Trophoblast cell (in vitro differentiated cells and primary cell): ENCODE measurements around the gene SLC22A15. TPM values are rescaled to one million over a fixed set of nuclear protein-coding genes. Genes with fewer than 3 reads are reported as not detected.

ENCODE experiments used
- DNase-seq, 2 donors: peaks; one replicate each; pipeline ENCODE4 v3.0.0-alpha.2; 2016
- H2AFZ ChIP-seq: 2 replicates; pipeline ENCODE4 v1.6.1; 2013; ENCODE audit warnings: low read length, moderate library complexity, mild to moderate bottlenecking; ENCODE audit not compliant: insufficient read depth, poor library complexity
- H2AK5ac ChIP-seq: 2 replicates; pipeline ENCODE4 v1.6.1; 2013; ENCODE audit warnings: mild to moderate bottlenecking, low read length
- H2BK120ac ChIP-seq: 2 replicates; pipeline ENCODE4 v1.6.1; 2013; ENCODE audit warnings: low read length, mild to moderate bottlenecking, moderate library complexity; ENCODE audit not compliant: insufficient read depth, poor library complexity
- H2BK12ac ChIP-seq: 2 replicates; pipeline ENCODE4 v1.6.1; 2013; ENCODE audit warnings: mild to moderate bottlenecking, low read length, moderate library complexity
- H2BK5ac ChIP-seq: 2 replicates; pipeline ENCODE4 v1.6.1; 2013; ENCODE audit warnings: low read length, low read depth, moderate library complexity, mild to moderate bottlenecking; ENCODE audit not compliant: poor library complexity
- H3K14ac ChIP-seq: 2 replicates; pipeline ENCODE4 v1.6.1; 2013; ENCODE audit warnings: mild to moderate bottlenecking, low read length
- H3K18ac ChIP-seq: 2 replicates; pipeline ENCODE4 v1.6.1; 2013; ENCODE audit warnings: mild to moderate bottlenecking, low read length
- H3K23ac ChIP-seq: 2 replicates; pipeline ENCODE4 v1.6.1; 2013; ENCODE audit warnings: low read length
- H3K27ac ChIP-seq: 2 replicates; pipeline ENCODE4 v1.5.1; 2013; ENCODE audit warnings: low read depth, mild to moderate bottlenecking, inconsistent platforms, low read length, moderate library complexity
- H3K27me3 ChIP-seq: 2 replicates; pipeline ENCODE4 v1.6.1; 2013; ENCODE audit warnings: inconsistent platforms, mild to moderate bottlenecking, low read length, moderate library complexity; ENCODE audit not compliant: insufficient read depth
- H3K36me3 ChIP-seq, 2 experiments: 1 replicate in 1 of 2; 2 replicates in 1 of 2; pipeline ENCODE4 v1.6.1; 2013; ENCODE audit warnings: low read length in 2 of 2, mild to moderate bottlenecking in 2 of 2, moderate library complexity in 1 of 2; ENCODE audit not compliant: insufficient read depth in 2 of 2, control insufficient read depth in 1 of 2
- H3K4ac ChIP-seq: 2 replicates; pipeline ENCODE4 v1.6.1; 2013; ENCODE audit warnings: low read depth, mild to moderate bottlenecking, low read length, moderate library complexity
- H3K4me1 ChIP-seq, 2 experiments: 1 replicate in 1 of 2; 2 replicates in 1 of 2; pipeline ENCODE4 v1.6.1; 2013; ENCODE audit warnings: low read length in 2 of 2, mild to moderate bottlenecking in 2 of 2, moderate library complexity in 1 of 2; ENCODE audit not compliant: insufficient read depth in 2 of 2, control insufficient read depth in 1 of 2
- H3K4me2 ChIP-seq: 2 replicates; pipeline ENCODE4 v1.6.1; 2013; ENCODE audit warnings: inconsistent platforms, mild to moderate bottlenecking, low read length, moderate library complexity
- H3K4me3 ChIP-seq: 2 replicates; pipeline ENCODE4 v1.5.1; 2013; ENCODE audit warnings: mild to moderate bottlenecking, low read depth, low read length, inconsistent platforms
- H3K79me1 ChIP-seq: one replicate; pipeline ENCODE4 v1.6.1; 2013; ENCODE audit warnings: low read length
- H3K79me2 ChIP-seq: 2 replicates; pipeline ENCODE4 v1.6.1; 2013; ENCODE audit warnings: low read length, mild to moderate bottlenecking; ENCODE audit not compliant: control insufficient read depth, insufficient read depth, poor library complexity
- H3K9ac ChIP-seq: 2 replicates; pipeline ENCODE4 v1.6.1; 2013; ENCODE audit warnings: mild to moderate bottlenecking, low read length
- H3K9me3 ChIP-seq: 2 replicates; pipeline ENCODE4 v1.6.1; 2013; ENCODE audit warnings: low read depth, mild to moderate bottlenecking, control low read depth, inconsistent platforms, low read length; ENCODE audit not compliant: insufficient read depth
- H4K12ac ChIP-seq: 2 replicates; pipeline ENCODE4 v1.6.1; 2013; ENCODE audit warnings: low read depth, mild to moderate bottlenecking, low read length, moderate library complexity
- H4K8ac ChIP-seq: 2 replicates; pipeline ENCODE4 v1.6.1; 2013; ENCODE audit warnings: low read depth, mild to moderate bottlenecking, low read length, moderate library complexity
- H4K91ac ChIP-seq: one replicate; pipeline ENCODE4 v1.6.1; 2013; ENCODE audit warnings: low read depth, mild to moderate bottlenecking, low read length, moderate library complexity
- WGBS: extraction: QIAGEN DNeasy Blood & Tissue Kit; methylation state at CpG from one replicate; pipeline ENCODE4 v1.1.7; 2013; ENCODE audit warnings: missing lambda C conversion rate; ENCODE audit not compliant: insufficient read length, insufficient coverage; ENCODE audit errors: extremely low coverage; 5-methylcytosine and 5-hydroxymethylcytosine counted together
- polyA plus RNA-seq: library from polyadenylated mRNA; stranded (reverse); fragments of 200-250 nt; gene quantifications from 2 replicates; pipeline ENCODE4 v1.2.3, GENCODE V29; 2013

The SLC22A15 gene
- 1.9 and 2.0 TPM in 2 replicates for polyA plus RNA-seq

DNA sequence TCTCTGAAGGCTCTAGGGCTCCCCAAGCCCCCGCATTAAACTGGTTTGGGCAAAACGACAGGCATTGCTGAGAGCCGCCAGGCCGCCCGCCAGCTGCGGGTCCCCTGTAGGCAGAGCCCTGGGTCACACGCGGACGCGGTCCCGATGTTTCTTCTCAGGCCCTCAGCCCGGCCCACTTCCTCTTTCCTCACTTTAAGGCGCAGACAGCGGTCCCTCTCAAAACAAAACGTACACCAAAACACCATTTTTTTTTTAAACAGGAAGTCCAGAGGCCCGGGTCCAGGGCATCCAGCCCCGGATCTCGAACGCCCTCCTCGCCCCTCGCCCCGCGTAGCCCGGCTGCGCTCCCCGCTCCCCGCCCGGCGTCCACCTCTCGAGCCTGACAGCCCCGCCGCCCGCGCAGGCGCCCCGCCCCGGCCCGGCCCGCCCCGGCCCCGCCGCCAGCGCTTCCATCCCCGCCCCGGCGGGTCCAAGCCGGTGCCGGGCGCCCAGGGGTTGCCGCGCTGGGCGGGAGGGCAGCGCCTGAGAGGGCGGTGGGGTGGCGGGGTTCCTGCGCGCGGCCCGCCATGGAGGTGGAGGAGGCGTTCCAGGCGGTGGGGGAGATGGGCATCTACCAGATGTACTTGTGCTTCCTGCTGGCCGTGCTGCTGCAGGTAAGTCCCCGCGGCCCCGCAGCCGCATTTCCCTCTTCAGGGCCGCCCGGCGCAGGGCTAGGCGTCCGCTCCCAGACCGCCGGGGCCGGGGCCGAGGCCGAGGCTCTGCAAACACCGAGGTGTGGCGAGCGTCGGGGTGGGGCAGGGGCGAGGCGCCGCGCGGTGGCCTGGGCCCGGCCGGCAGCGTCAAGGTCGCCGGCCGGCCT, at the start of gene SLC22A15:
TSS of gene SLC22A15 (plus strand) at position 452 of the 859 bp plus-strand sequence. CDS start at position 567, 115 bp downstream.
- Histone ChIP-seq H2BK120ac (peak within 1 kb of the TSS; percentile 74), H3K4me1 (peaks cover 5 to 8% of the 10 kb centered on the region in 2 experiments), H3K9me3 (no peaks in the 10 kb centered on the region), H3K23ac (no peak within 1 kb of the TSS), H2BK12ac (peak within 1 kb of the TSS; percentile 15), H3K4ac (peak within 1 kb of the TSS; percentile 14), H3K79me1 (peaks cover 8% of the 10 kb centered on the region), H3K27me3 (no peaks in the 10 kb centered on the region), H3K14ac (peak within 1 kb of the TSS; percentile 65), H3K9ac (peak within 1 kb of the TSS; percentile 45), H2BK5ac (peak within 1 kb of the TSS; percentile 12), H4K8ac (peak within 1 kb of the TSS; percentile 85), H3K79me2 (peaks cover 3% of the 10 kb centered on the region), H3K27ac (no peak within 1 kb of the TSS), H3K18ac (peak within 1 kb of the TSS; percentile 50), H4K91ac (peak within 1 kb of the TSS; percentile 70), H4K12ac (peak within 1 kb of the TSS; percentile 88), H3K4me2 (peak within 1 kb of the TSS; percentile 70), H3K36me3 (no peaks in the 10 kb centered on the region), H3K4me3 (peak within 1 kb of the TSS; percentile 80), H2AFZ (peak within 1 kb of the TSS; percentile 94), H2AK5ac (no peak within 1 kb of the TSS)
- no CpG with 5 or more reads among the region's 91 CpGs for WGBS
- peak; percentile 84 to 90 for DNase-seq

DNA sequence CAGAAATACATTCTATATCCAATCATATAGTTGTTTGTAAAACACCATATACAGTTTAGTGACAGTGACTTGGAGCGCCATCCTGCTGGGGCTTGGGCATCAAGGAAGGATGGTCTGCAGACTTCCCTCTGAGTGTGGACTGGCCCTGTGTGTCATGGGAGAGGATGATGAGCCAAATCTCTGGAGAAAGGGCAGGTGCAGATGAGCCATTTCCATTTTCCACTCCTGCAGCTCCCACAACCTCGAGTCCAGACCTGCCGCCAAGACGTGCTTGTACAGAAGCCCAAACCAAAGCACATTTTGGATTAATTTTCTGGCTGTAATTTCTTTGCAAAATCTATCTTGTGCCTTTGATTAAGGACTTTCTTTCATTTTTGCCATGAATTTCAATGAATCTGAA, 48.3 kb upstream of the SLC22A15 start:
- H3K23ac ChIP-seq: no peak overlapping the region
- H3K4me3 ChIP-seq: no peak overlapping the region
- no peaks in the 10 kb centered on the region for H3K4me1 ChIP-seq
- no peaks in the 10 kb centered on the region for H3K79me2 ChIP-seq
- no peak overlapping the region for H2BK5ac ChIP-seq
- WGBS: no CpG with 5 or more reads among the region's 4 CpGs
- H3K4ac ChIP-seq: no peak overlapping the region
- no peak overlapping the region for H2BK120ac ChIP-seq
- H3K9me3 ChIP-seq: peaks cover 1% of the 10 kb centered on the region
- no peak overlapping the region for H3K9ac ChIP-seq
- no peak overlapping the region for H4K12ac ChIP-seq
- H3K18ac ChIP-seq: no peak overlapping the region
- H4K8ac ChIP-seq: no peak overlapping the region
- no peak overlapping the region for H2AFZ ChIP-seq
- H3K27ac ChIP-seq: no peak overlapping the region
- no peak overlapping the region for H3K4me2 ChIP-seq
- no peaks in the 10 kb centered on the region for H3K79me1 ChIP-seq
- H3K36me3 ChIP-seq: peaks cover 0 to 2% of the 10 kb centered on the region in 2 experiments
- H3K14ac ChIP-seq: no peak overlapping the region
- H2AK5ac ChIP-seq: no peak overlapping the region
- H3K27me3 ChIP-seq: no peaks in the 10 kb centered on the region
- no peak overlapping the region for H4K91ac ChIP-seq
- H2BK12ac ChIP-seq: no peak overlapping the region
- no peak for DNase-seq

DNA sequence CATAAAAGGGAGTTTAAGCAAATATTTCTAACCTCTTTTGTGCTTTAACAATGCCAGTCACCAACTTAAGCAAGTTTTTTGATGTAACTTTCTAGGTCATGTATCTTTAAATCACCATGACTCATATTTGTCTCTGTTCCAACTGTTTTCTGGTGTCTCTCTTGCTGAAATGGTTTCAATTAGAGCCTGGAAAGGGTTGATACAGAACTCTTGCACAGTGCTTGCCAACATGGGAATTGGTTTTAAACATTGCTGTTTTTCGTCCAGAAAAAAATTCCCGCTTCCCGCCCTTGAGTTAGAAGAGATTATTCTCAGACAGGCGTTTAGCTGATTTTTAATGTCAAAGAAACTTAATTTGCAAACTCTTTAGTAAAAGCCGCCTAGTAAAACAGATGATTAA, 46.4 kb upstream of the SLC22A15 start:
- no peak overlapping the region for H2AFZ ChIP-seq
- no peaks in the 10 kb centered on the region for H3K79me2 ChIP-seq

DNA sequence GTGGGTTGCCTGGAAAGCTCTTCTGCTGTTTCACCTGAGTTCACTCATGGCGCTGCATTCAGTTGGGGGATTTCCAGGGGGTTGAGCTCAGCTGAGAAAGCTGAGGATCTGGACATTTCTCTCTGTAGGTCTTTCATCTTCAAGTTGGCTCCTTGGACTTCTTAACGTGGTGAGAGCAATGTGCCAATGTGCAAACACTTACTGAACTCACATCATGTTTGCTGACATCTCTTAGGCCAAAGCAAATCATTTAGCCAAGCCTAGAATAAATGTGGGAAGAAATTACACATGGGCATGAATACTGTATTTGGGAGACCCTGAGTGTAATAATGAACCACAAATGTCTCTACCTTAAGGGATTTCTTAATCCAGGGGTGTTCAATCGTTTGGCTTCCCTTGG, 42.7 kb upstream of the SLC22A15 start:
- no peak overlapping the region for H4K12ac ChIP-seq
- peaks cover 0 to 2% of the 10 kb centered on the region in 2 experiments for H3K36me3 ChIP-seq
- H3K9me3 ChIP-seq: no peaks in the 10 kb centered on the region
- H2BK120ac ChIP-seq: no peak overlapping the region
- H2BK12ac ChIP-seq: no peak overlapping the region
- no peaks in the 10 kb centered on the region for H3K4me1 ChIP-seq
- no peak overlapping the region for H3K27ac ChIP-seq
- no peak overlapping the region for H3K18ac ChIP-seq
- H4K8ac ChIP-seq: no peak overlapping the region
- no peak overlapping the region for H3K14ac ChIP-seq
- H3K27me3 ChIP-seq: no peaks in the 10 kb centered on the region
- no peaks in the 10 kb centered on the region for H3K79me2 ChIP-seq
- no peaks in the 10 kb centered on the region for H3K79me1 ChIP-seq
- no peak overlapping the region for H3K4ac ChIP-seq
- H2AFZ ChIP-seq: no peak overlapping the region
- no peak overlapping the region for H3K4me3 ChIP-seq
- H3K9ac ChIP-seq: no peak overlapping the region
- H4K91ac ChIP-seq: no peak overlapping the region
- H3K23ac ChIP-seq: no peak overlapping the region
- no peak for DNase-seq
- H3K4me2 ChIP-seq: no peak overlapping the region
- H2BK5ac ChIP-seq: no peak overlapping the region
- no peak overlapping the region for H2AK5ac ChIP-seq
- no CpG with 5 or more reads among the region's 3 CpGs for WGBS

More for the DNA sequence above, 46.4 kb upstream of the SLC22A15 start:
- Histone ChIP-seq H3K14ac (no peak overlapping the region), H3K4me2 (no peak overlapping the region), H4K8ac (no peak overlapping the region), H2BK5ac (no peak overlapping the region), H3K79me1 (no peaks in the 10 kb centered on the region), H3K4ac (no peak overlapping the region), H3K9ac (no peak overlapping the region), H3K4me1 (no peaks in the 10 kb centered on the region), H4K91ac (no peak overlapping the region), H3K27ac (no peak overlapping the region), H3K9me3 (no peaks in the 10 kb centered on the region), H3K18ac (no peak overlapping the region), H3K4me3 (no peak overlapping the region), H3K23ac (no peak overlapping the region), H3K36me3 (peaks cover 0 to 2% of the 10 kb centered on the region in 2 experiments), H2AK5ac (no peak overlapping the region), H2BK12ac (no peak overlapping the region), H3K27me3 (no peaks in the 10 kb centered on the region), H4K12ac (no peak overlapping the region), H2BK120ac (no peak overlapping the region)
- DNase-seq: no peak
- WGBS: no CpG with 5 or more reads among the region's 5 CpGs
